ENCODE results near the gene NACC1.
"Not testable (repeated sequence)": the region's sequence is repeated elsewhere in the genome, so short reads cannot be mapped to it uniquely, and the experiment has no call there.

NACC1 gene

GRCh38 chr19:13146763-13147563 is 28.9 kb downstream of the NACC1 start:
- TF ChIP-seq POLR2AphosphoS5 (IDR thresholded peaks at IDR 0.05; ENCODE audit: low read depth) (peak; percentile 77; the same call in 1 of the 2 replicates), SPI1 (IDR thresholded peaks at IDR 0.05; ENCODE audit: borderline replicate concordance, low read depth) (peak; percentile 60; the same call in 1 of the 2 replicates), REST (IDR thresholded peaks at IDR 0.05; ENCODE audit: insufficient replicate concordance, low read depth) (no peak), GABPA (IDR thresholded peaks at IDR 0.05; ENCODE audit: low read depth) (no peak)
- TF ChIP-seq, protein P1, sequence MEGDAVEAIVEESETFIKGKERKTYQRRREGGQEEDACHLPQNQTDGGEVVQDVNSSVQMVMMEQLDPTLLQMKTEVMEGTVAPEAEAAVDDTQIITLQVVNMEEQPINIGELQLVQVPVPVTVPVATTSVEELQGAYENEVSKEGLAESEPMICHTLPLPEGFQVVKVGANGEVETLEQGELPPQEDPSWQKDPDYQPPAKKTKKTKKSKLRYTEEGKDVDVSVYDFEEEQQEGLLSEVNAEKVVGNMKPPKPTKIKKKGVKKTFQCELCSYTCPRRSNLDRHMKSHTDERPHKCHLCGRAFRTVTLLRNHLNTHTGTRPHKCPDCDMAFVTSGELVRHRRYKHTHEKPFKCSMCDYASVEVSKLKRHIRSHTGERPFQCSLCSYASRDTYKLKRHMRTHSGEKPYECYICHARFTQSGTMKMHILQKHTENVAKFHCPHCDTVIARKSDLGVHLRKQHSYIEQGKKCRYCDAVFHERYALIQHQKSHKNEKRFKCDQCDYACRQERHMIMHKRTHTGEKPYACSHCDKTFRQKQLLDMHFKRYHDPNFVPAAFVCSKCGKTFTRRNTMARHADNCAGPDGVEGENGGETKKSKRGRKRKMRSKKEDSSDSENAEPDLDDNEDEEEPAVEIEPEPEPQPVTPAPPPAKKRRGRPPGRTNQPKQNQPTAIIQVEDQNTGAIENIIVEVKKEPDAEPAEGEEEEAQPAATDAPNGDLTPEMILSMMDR (IDR thresholded peaks at IDR 0.05; ENCODE audit: insufficient read depth, low read length) = no peak
- DNase-seq (ENCODE audit: low read depth in 1 of 2, low spot score in 1 of 2) = peak; percentile 63 to 82
- H3K4me3 ChIP-seq (replicated peaks; ENCODE audit: insufficient read depth, low read length) = no peak overlapping the region; the same call in 1 of the 2 replicates
- H3K27me3 ChIP-seq (ENCODE audit: insufficient read depth, poor library complexity, severe bottlenecking) = no peaks in the 10 kb centered on the region
- peak overlapping the region; percentile 44 for H3K27ac ChIP-seq (replicated peaks)

- peak overlapping the region; percentile 71 for H3K4me3 ChIP-seq (replicated peaks; ENCODE audit: insufficient read depth, low read length)
- peak overlapping the region; percentile 89 for H3K27ac ChIP-seq (replicated peaks)
- not testable (repeated sequence) for H3K27me3 ChIP-seq (ENCODE audit: insufficient read depth, poor library complexity, severe bottlenecking)
- peak in 1 of 2 experiments; percentile 63 for DNase-seq (ENCODE audit: low read depth in 1 of 2, low spot score in 1 of 2)
Observed at GRCh38 chr19:13149173-13149627, 31.1 kb downstream of the NACC1 start.

DNA sequence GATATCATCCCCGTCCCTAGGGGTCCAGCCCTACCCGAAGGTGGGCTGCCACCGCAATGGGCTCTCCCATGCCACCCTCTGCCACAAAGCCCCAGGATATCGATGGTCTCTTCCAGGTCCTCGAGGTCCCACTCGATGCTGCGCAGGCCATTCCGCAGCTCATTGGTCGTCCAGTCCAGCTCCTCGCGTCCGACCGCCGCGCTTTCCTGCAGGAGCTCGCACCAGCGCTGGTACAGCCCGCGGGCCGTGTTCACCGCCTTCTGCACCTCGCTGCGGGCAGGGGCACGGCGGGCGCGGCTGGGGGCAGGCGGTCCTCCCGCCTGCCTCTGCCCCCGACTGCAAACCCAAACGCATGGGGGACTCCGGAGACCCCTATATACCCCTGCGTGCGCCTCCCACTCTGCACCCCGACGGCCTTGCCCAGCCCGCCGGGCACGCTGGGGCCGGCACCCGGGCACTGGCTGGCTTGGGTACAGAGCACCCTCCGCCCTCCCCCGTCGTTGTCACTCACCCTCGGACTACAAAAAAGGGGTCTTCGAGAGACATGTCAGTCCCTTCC is 31.6 kb downstream of the NACC1 start:
- TF ChIP-seq, protein P1 (IDR thresholded peaks at IDR 0.05; ENCODE audit: insufficient read depth, low read length) = no peak
- TF ChIP-seq REST (IDR thresholded peaks at IDR 0.05; ENCODE audit: insufficient replicate concordance, low read depth) (no peak), GABPA (IDR thresholded peaks at IDR 0.05; ENCODE audit: low read depth) (no peak), SPI1 (IDR thresholded peaks at IDR 0.05; ENCODE audit: borderline replicate concordance, low read depth) (no peak), POLR2AphosphoS5 (IDR thresholded peaks at IDR 0.05; ENCODE audit: low read depth) (no peak; the same call in 1 of the 2 replicates)
- peak overlapping the region; percentile 89 for H3K27ac ChIP-seq (replicated peaks)
- DNase-seq (ENCODE audit: low read depth in 1 of 2, low spot score in 1 of 2) = peak; percentile 61 to 63
- H3K4me3 ChIP-seq (replicated peaks; ENCODE audit: insufficient read depth, low read length) = peak overlapping the region; percentile 71
- H3K27me3 ChIP-seq (ENCODE audit: insufficient read depth, poor library complexity, severe bottlenecking) = no peaks in the 10 kb centered on the region

DNA sequence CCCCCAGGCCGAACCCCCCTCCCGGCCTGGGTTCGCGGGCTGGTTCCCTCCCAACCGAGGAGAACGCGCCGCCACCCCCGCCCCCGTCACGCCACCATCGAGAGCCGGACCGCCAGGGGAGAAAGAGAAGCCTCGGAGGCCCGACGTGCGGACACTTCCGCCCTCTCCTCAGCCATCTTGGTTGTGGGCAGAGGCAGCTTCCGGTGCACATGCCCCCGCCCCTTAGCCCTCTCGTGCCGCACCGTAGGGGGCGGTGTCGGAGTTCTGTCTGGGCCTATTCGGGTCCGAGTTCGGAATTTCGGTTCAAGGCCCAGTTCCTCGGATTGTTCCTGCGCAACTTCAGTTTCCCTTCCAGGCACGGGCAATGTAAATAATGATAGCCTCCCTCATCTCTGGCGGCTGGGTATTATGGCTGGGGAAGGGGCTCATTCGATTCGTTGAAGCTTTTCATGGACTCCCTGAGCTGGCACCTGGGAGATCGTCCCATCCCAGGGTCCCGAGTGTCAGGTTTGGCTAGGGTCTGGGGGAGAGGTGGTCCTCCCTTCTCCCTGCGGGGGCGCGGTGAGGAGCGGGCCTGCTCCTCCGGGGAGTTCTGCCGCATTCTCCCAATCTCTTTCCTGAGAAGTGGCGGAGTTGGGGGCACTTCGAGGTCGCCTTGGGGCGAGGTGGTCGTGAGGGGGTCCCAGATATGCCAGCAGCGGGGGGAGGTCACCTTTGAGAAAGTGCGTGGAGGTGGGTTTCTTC is 32.3 kb downstream of the NACC1 start, which contains the start of the genes IER2 and STX10:
IER2 (plus strand) TSS at position 225 of the 744 bp plus-strand sequence. CDS start 2,776 bp downstream, outside the sequence.
STX10 (minus strand) TSS at position 189 of the 744 bp plus-strand sequence. CDS start 202 bp downstream, outside the sequence.
- TF ChIP-seq POLR2AphosphoS5 (IDR thresholded peaks at IDR 0.05; ENCODE audit: low read depth) (peak; percentile 22; the same call in 1 of the 2 replicates), GABPA (IDR thresholded peaks at IDR 0.05; ENCODE audit: low read depth) (peak; percentile 93), REST (IDR thresholded peaks at IDR 0.05; ENCODE audit: insufficient replicate concordance, low read depth) (no peak), SPI1 (IDR thresholded peaks at IDR 0.05; ENCODE audit: borderline replicate concordance, low read depth) (peak; percentile 66; the same call in 1 of the 2 replicates)
- TF ChIP-seq, protein P1 (IDR thresholded peaks at IDR 0.05; ENCODE audit: insufficient read depth, low read length) = peak; percentile 17
- H3K27ac ChIP-seq (replicated peaks) = peak within 1 kb of the TSS; percentile 89
- no peaks in the 10 kb centered on the region for H3K27me3 ChIP-seq (ENCODE audit: insufficient read depth, poor library complexity, severe bottlenecking)
- DNase-seq (ENCODE audit: low read depth in 1 of 2, low spot score in 1 of 2) = peak; percentile 93 to 96
- H3K4me3 ChIP-seq (replicated peaks; ENCODE audit: insufficient read depth, low read length) = peak within 1 kb of the TSS; percentile 71
